HG03025 (cell line): Measurements from ENCODE around the gene C1orf159.

Experiments
- ATAC-seq: cut with Tn5 transposase; IDR thresholded peaks from one replicate; pipeline ENCODE4 v1.9.1; 2021; ENCODE audit warnings: mild to moderate bottlenecking, moderate library complexity; ENCODE audit not compliant: unreplicated experiment, low FRiP score

Gene C1orf159

GRCh38 chr1:1132956-1133750 lies 17.3 kb upstream of the C1orf159 start:
- ATAC-seq: no peak

- no peak for ATAC-seq
These were observed 16.4 kb upstream of the C1orf159 start for GRCh38 chr1:1132042-1132950.

- no peak for ATAC-seq
These were observed 14.6 kb upstream of the C1orf159 start for GRCh38 chr1:1130206-1131120.

GRCh38 chr1:1129381-1129821 lies 13.5 kb upstream of the C1orf159 start:
- no peak for ATAC-seq

GRCh38 chr1:1128454-1129139 lies 12.7 kb upstream of the C1orf159 start:
- ATAC-seq: no peak

- no peak for ATAC-seq
These were observed 11.9 kb upstream of the C1orf159 start for GRCh38 chr1:1127551-1128451.

- ATAC-seq: no peak
These were observed 10.1 kb upstream of the C1orf159 start for GRCh38 chr1:1125945-1126344.

- no peak for ATAC-seq
These were observed 9.1 kb upstream of the C1orf159 start for GRCh38 chr1:1124786-1125642.

- no peak for ATAC-seq
These were observed 8.6 kb upstream of the C1orf159 start for GRCh38 chr1:1124508-1124785.

GRCh38 chr1:1123581-1124507 lies 8.0 kb upstream of the C1orf159 start:
- no peak for ATAC-seq

GRCh38 chr1:1122981-1123480 lies 7.1 kb upstream of the C1orf159 start:
- no peak for ATAC-seq

GRCh38 chr1:1122078-1122811 lies 6.4 kb upstream of the C1orf159 start:
- no peak for ATAC-seq

- no peak for ATAC-seq
These were observed 5.8 kb upstream of the C1orf159 start for GRCh38 chr1:1121611-1122077.

GRCh38 chr1:1120866-1121591 lies 5.1 kb upstream of the C1orf159 start:
- no peak for ATAC-seq

- no peak for ATAC-seq
These were observed 4.2 kb upstream of the C1orf159 start for GRCh38 chr1:1120096-1120495.
